ENCODE measurements around the gene TBC1D9B.

Gene TBC1D9B

DNA sequence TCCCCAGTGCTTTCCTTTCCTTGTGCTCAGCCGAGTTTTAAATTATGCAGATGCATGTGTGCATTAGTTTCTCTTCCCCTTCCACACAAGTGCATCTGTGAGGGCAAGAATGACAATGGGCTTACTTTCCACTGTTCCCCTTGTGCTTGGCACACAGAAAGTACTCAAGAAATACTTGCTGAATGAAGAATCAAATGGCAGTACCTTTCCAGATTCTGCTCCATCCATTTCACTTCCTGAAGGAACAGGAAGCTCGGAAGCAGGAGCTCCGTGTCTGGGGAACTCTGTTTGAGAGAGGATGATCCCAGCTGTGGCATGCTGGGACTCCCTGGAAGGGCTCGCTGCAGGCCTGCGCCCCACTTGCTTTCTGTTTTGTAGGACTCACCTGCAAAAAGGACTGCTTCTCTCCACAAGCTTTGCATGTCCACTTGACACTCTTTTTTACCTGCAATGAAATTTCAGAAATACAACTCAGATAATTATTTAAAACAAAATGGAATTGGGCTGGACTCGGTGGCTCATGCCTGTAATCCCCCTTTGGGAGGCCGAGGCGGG, 54.6 kb downstream of the TBC1D9B start:
- Histone ChIP-seq H3K4me3 (ENCODE audit: low read depth, low read length) (no peak overlapping the region), H3K27ac (no peak overlapping the region), H3K36me3 (replicated peaks) (peaks cover 19% of the 10 kb centered on the region), H3K27me3 (replicated peaks) (no peaks in the 10 kb centered on the region)
- TF ChIP-seq CTCF (IDR thresholded peaks at IDR 0.05; ENCODE audit: low read depth, low read length, missing control alignments) = no peak
- in situ Hi-C loops (cut with HindIII; ENCODE audit: low pct_ligation_motif_present, low sequenced_read_pairs) = no loop called here
- DNase-seq = no peak

- no peak overlapping the region for H3K4me3 ChIP-seq (ENCODE audit: low read depth, low read length)
- peaks cover 24% of the 10 kb centered on the region for H3K36me3 ChIP-seq (replicated peaks)
- no peak for TF ChIP-seq CTCF (IDR thresholded peaks at IDR 0.05; ENCODE audit: low read depth, low read length, missing control alignments)
- in situ Hi-C loops (cut with HindIII; ENCODE audit: low pct_ligation_motif_present, low sequenced_read_pairs) = no loop called here
- DNase-seq = no peak
- no peaks in the 10 kb centered on the region for H3K27me3 ChIP-seq (replicated peaks)
- no peak overlapping the region for H3K27ac ChIP-seq
These were observed 66.1 kb downstream of the TBC1D9B start for GRCh38 chr5:179841621-179842020.

DNA sequence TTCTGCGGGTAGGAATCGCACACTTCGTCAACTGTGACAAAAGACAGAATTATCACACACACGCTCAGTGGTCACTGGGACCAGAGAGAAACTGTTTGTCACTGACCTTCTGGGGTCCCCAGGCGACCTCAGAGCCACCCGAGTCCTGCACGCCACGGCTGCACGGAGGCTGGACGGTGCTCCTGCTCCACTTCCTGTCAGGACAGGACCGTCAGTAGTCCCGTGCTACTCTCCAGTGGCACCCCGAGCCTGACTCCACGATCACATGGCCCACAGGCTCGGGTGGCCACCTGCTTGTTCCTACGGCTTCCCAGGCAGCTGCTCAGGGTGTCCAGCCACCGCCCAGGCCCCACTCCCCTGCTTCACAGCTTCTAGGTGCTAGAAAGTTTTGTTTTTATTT, 66.9 kb downstream of the TBC1D9B start:
- in situ Hi-C loops (cut with HindIII; ENCODE audit: low pct_ligation_motif_present, low sequenced_read_pairs) = no loop called here
- Histone ChIP-seq H3K4me3 (ENCODE audit: low read depth, low read length) (no peak overlapping the region), H3K27ac (no peak overlapping the region), H3K36me3 (replicated peaks) (peaks cover 31% of the 10 kb centered on the region), H3K27me3 (replicated peaks) (no peaks in the 10 kb centered on the region)
- TF ChIP-seq CTCF (IDR thresholded peaks at IDR 0.05; ENCODE audit: low read depth, low read length, missing control alignments) = no peak
- DNase-seq = no peak

DNA sequence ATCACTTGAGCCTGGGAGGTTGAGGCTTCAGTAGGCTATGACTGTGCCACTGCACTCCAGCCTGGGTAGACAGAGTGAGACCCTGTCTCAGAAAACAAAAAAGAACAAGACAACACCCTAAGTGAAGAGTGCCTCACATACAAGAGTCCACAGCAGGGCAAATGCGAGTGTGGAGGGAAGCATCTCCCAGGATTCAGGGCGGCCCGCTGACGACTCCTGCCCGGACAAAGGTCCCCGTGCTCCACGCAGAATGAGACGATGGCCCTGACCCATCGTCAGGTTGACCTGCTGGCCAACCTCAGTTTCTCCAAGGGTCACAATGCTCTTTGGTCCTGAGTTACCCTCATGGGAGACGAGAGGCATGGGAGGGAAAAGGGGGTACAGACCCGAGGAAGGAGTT, 67.4 kb downstream of the TBC1D9B start:
- H3K27ac ChIP-seq = no peak overlapping the region
- no peak for TF ChIP-seq CTCF (IDR thresholded peaks at IDR 0.05; ENCODE audit: low read depth, low read length, missing control alignments)
- DNase-seq = no peak
- in situ Hi-C loops (cut with HindIII; ENCODE audit: low pct_ligation_motif_present, low sequenced_read_pairs) = no loop called here
- H3K27me3 ChIP-seq (replicated peaks) = no peaks in the 10 kb centered on the region
- peaks cover 33% of the 10 kb centered on the region for H3K36me3 ChIP-seq (replicated peaks)
- no peak overlapping the region for H3K4me3 ChIP-seq (ENCODE audit: low read depth, low read length)

DNA sequence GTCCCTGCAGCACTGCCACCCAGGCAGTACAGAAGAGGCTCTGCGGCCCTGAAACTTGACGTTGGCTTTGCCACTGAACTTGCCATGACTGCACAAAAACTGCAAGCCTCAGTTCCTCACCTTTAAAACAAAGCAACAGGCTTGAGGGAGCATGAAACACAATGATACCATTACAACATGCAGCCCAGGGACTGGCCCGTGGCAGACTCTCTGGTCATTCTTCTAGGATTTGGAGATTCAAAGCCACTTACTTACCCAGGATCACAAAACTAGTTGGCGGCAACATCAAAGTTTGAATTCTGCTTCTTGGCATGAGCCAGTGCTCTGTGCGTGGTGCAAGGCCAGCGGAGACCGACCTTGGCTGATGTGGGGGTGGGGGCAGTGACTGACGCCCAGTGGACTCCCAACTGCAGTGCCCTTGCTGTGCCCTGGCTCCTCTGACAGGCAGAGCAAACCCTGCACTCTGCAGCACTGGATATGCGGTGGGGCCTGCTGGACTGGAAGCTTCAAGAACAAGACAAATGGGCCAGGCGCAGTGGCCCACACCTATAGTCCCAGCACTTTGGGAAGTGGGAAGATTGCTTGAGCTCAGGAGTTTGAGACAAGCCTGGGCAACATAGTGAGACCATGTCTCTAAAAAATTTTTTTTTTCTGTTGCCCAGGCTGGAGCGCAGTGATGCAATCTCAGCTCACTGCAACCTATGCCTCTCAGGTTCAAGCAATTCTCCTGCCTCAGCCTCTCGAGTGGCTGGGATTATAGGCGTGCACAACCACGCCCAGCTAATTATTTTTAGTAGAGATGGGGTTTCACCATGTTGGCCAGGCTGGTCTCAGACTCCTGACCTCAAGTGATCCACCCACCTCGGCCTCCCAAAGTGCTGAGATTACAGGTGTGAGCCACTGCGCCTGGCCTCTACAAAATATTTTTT, 68.1 kb downstream of the TBC1D9B start:
- Histone ChIP-seq H3K36me3 (replicated peaks) (peaks cover 37% of the 10 kb centered on the region), H3K4me3 (ENCODE audit: low read depth, low read length) (no peak overlapping the region), H3K27me3 (replicated peaks) (no peaks in the 10 kb centered on the region), H3K27ac (no peak overlapping the region)
- DNase-seq = no peak
- no peak for TF ChIP-seq CTCF (IDR thresholded peaks at IDR 0.05; ENCODE audit: low read depth, low read length, missing control alignments)
- in situ Hi-C loops (cut with HindIII; ENCODE audit: low pct_ligation_motif_present, low sequenced_read_pairs) = no loop called here

All from brain microvascular endothelial cell (primary cell).